NCI-H2171 (cell line): ENCODE data around the gene MATN4.

Experiments
- DNase-seq: peaks from one replicate; lab custom pipeline; 2025; lab: John Stamatoyannopoulos, UW

MATN4 gene

DNA sequence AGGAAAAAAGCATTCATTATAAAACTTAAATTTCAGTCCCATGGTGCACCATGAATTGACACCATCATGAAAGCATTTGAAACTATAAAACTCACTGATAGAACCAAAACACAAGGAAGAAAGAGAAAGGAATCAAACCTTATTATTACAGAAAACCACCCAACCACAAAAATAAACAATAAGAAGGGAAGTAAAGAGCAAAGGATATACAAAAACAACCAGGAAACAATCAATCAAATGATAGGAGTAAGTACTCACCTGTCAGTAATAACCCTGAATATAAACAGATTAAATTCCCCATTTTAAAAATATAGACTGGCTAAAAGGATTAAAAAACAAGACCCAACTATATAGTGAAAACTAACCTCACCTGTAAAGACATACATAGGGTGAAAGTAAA is 59.5 kb downstream of the MATN4 start:
- no peak for DNase-seq

GRCh38 chr20:45247865-45248264 is 60.2 kb downstream of the MATN4 start:
- DNase-seq, result no peak

- DNase-seq, result no peak
These were observed 62.0 kb downstream of the MATN4 start for GRCh38 chr20:45246109-45246508.
